Kidney (tissue), 14 donors: ENCODE measurements around the gene DSG2. TPM values are rescaled to one million over a fixed set of nuclear protein-coding genes. Genes with fewer than 3 reads are reported as not detected.
A peak's percentile ranks its signal among the peaks of the same experiment; 100 is the strongest.

Source experiments
- DNase-seq, 5 donors: peaks; one replicate each; pipeline ENCODE4 v3.0.0-alpha.2; 2013 to 2020
- FAIRE-seq: peaks from 2 replicates; lab custom pipeline; 2012; peaks lifted over from hg19 to GRCh38; lab: Jason Lieb, UNC
- H3K27ac ChIP-seq, 2 donors: one replicate each; pipeline ENCODE4 v1.7.0; 2013; ENCODE audit warnings: low read depth in 2 of 2, low read length in 2 of 2, inconsistent platforms in 1 of 2
- H3K27me3 ChIP-seq: one replicate; pipeline ENCODE4 v1.7.1; 2013; ENCODE audit warnings: low read length, inconsistent platforms; ENCODE audit not compliant: control insufficient read depth, insufficient read depth
- H3K36me3 ChIP-seq, 3 donors: one replicate each; pipeline versions ENCODE4 v1.7.0 to v1.7.1; 2013; ENCODE audit warnings: low read length in 3 of 3, control low read depth in 1 of 3, inconsistent platforms in 1 of 3; ENCODE audit not compliant: insufficient read depth in 3 of 3, control insufficient read depth in 2 of 3
- H3K4me1 ChIP-seq, 3 donors: one replicate each; pipeline versions ENCODE4 v1.7.0 to v1.7.1; 2013; ENCODE audit warnings: low read length in 3 of 3, inconsistent platforms in 1 of 3, low read depth in 1 of 3; ENCODE audit not compliant: control insufficient read depth in 2 of 3, insufficient read depth in 2 of 3
- H3K4me3 ChIP-seq, 3 donors: one replicate each; pipeline versions ENCODE4 v1.7.0 to v1.8.1; 2013; ENCODE audit warnings: low read length in 3 of 3, control low read depth in 1 of 3, inconsistent platforms in 1 of 3
- H3K9ac ChIP-seq, 3 donors: one replicate each; pipeline versions ENCODE4 v1.7.0 to v1.7.1; 2013; ENCODE audit warnings: low read length in 3 of 3, control low read depth in 1 of 3, inconsistent platforms in 1 of 3
- H3K9me3 ChIP-seq, 3 donors: one replicate each; pipeline versions ENCODE4 v1.7.0 to v1.7.1; 2013; ENCODE audit warnings: low read length in 3 of 3, control low read depth in 1 of 3, inconsistent platforms in 1 of 3; ENCODE audit not compliant: control insufficient read depth in 2 of 3, insufficient read depth in 1 of 3
- intact Hi-C: fragments of 100-400 bp; cut with DNase I; formaldehyde crosslinking; loops from one replicate; pipeline ENCODE4 v1.11.1; 2022
- polyA plus RNA-seq: library from polyadenylated mRNA; stranded (reverse); fragments of 350-450 nt; fragmentation: Illumina TruSeq; extraction: RNeasy Lipid Tissue Mini Kit (QIAGEN cat#74804); gene quantifications from one replicate; pipeline ENCODE4 v1.2.3, GENCODE V29; 2014; ENCODE audit warnings: low read depth, low replicate concordance; ENCODE audit not compliant: insufficient read depth
- total RNA-seq: library from RNA; stranded (reverse); fragmentation: NEBNext Ultra II Directional; extraction: Animal tissue kit (Norgen Biotek cat#: 25700); gene quantifications from one replicate; pipeline ENCODE4 v1.2.1, GENCODE V29; 2021
- TF ChIP-seq, protein P1 (sequence below): IDR thresholded peaks from 3 replicates; pipeline ENCODE4 v1.5.1; 2012; ENCODE audit warnings: mild to moderate bottlenecking, moderate library complexity, borderline replicate concordance; ENCODE audit not compliant: insufficient read depth; ENCODE audit errors: extremely low read depth
- donor health status: control.
- donor health status: control.
- donor health status: control.
- donor health status: control.
- donor health status: control.
- donor health status: DM: yes; HTN: yes; CAD: no.
- donor health status: Normal renal cell carcinoma (clear cell type).

DSG2 gene
- total and polyA plus RNA-seq, 2 donors from 2014 or later, result 20.5 to 63.0 TPM

DNA sequence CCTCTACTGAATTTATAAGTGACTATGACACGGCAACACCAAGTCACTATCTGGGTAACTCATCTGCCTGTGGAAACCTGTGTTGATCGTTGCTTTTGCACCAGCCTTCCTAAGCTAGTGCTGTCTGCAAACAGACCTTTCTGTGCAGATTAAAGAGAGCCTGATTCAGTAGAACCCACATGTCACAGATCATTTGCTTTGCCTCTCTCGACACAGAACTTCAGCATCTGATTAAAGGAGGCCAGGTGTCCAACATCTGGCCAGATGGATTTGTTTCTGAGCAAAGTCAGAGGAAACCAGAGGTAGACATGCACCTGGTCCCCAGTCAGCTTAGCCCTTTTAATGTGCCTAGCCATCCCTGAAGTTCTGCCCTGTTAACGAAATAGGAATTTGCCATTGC lies 78.7 kb downstream of the DSG2 start:
- Histone ChIP-seq H3K27me3 (no peaks in the 10 kb centered on the region), H3K9ac (no peak overlapping the region), H3K9me3 (no peaks in the 10 kb centered on the region), H3K4me1 (no peaks in the 10 kb centered on the region), H3K36me3 (no peaks in the 10 kb centered on the region), H3K4me3 (no peak overlapping the region), H3K27ac (no peak overlapping the region)
- TF ChIP-seq, protein P1, sequence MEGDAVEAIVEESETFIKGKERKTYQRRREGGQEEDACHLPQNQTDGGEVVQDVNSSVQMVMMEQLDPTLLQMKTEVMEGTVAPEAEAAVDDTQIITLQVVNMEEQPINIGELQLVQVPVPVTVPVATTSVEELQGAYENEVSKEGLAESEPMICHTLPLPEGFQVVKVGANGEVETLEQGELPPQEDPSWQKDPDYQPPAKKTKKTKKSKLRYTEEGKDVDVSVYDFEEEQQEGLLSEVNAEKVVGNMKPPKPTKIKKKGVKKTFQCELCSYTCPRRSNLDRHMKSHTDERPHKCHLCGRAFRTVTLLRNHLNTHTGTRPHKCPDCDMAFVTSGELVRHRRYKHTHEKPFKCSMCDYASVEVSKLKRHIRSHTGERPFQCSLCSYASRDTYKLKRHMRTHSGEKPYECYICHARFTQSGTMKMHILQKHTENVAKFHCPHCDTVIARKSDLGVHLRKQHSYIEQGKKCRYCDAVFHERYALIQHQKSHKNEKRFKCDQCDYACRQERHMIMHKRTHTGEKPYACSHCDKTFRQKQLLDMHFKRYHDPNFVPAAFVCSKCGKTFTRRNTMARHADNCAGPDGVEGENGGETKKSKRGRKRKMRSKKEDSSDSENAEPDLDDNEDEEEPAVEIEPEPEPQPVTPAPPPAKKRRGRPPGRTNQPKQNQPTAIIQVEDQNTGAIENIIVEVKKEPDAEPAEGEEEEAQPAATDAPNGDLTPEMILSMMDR, result no peak
- DNase-seq (peak in 2 of 5 donors; percentile 13 to 18), FAIRE-seq (no peak)
- intact Hi-C loops, result no loop called here

- no peak overlapping the region for H3K27ac ChIP-seq
- H3K27me3 ChIP-seq, result no peaks in the 10 kb centered on the region
- intact Hi-C loops, result no loop called here
- DNase-seq (no peak), FAIRE-seq (no peak)
- H3K9ac ChIP-seq, result no peak overlapping the region
- H3K4me3 ChIP-seq, result no peak overlapping the region
- H3K9me3 ChIP-seq, result no peaks in the 10 kb centered on the region
- no peaks in the 10 kb centered on the region for H3K36me3 ChIP-seq
- H3K4me1 ChIP-seq, result no peaks in the 10 kb centered on the region
- TF ChIP-seq, protein P1, result no peak
Observed at GRCh38 chr18:31577195-31577594, 79.2 kb downstream of the DSG2 start.

DNA sequence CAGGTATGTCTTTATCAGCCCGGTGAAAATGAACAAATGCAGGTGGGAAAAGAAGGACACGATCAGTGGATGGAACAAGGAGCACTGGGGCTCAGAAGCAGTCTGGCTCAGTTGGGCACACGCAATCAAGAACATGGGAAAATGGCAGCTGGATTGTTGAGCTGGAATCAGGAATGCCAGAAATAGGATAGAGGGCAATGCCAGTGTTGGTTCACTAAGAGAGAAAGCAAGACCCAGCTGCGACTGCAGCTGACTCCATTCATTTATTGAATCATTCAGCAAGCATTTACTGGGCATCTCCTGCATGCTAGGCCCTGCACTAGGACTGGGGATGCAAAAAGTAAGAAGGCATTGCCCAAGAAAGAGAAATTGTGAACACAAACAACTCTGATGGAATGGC lies 80.1 kb downstream of the DSG2 start:
- TF ChIP-seq, protein P1, result no peak
- no peak overlapping the region for H3K9ac ChIP-seq
- no peaks in the 10 kb centered on the region for H3K4me1 ChIP-seq
- intact Hi-C loops, result no loop called here
- no peaks in the 10 kb centered on the region for H3K9me3 ChIP-seq
- no peak overlapping the region for H3K4me3 ChIP-seq
- no peaks in the 10 kb centered on the region for H3K27me3 ChIP-seq
- FAIRE-seq, result no peak
- no peak overlapping the region for H3K27ac ChIP-seq
- H3K36me3 ChIP-seq, result no peaks in the 10 kb centered on the region
- DNase-seq, result no peak

GRCh38 chr18:31579375-31579774 lies 81.4 kb downstream of the DSG2 start:
- intact Hi-C loops, result no loop called here
- TF ChIP-seq, protein P1, result no peak
- FAIRE-seq (no peak), DNase-seq (no peak)
- Histone ChIP-seq H3K27ac (no peak overlapping the region), H3K4me1 (no peaks in the 10 kb centered on the region), H3K9ac (no peak overlapping the region), H3K9me3 (no peaks in the 10 kb centered on the region), H3K4me3 (no peak overlapping the region), H3K27me3 (no peaks in the 10 kb centered on the region), H3K36me3 (no peaks in the 10 kb centered on the region)
